Measurements from ENCODE around the gene BHLHE40. TPM values are rescaled to one million over a fixed set of nuclear protein-coding genes. Genes with fewer than 3 reads are reported as not detected.

BHLHE40 gene
- total and polyA plus RNA-seq, 2 of the 13 experiments (the other 11 are each of a cell fraction or from before 2014, with no cell fraction given), result 1.8 to 51.0 TPM

DNA sequence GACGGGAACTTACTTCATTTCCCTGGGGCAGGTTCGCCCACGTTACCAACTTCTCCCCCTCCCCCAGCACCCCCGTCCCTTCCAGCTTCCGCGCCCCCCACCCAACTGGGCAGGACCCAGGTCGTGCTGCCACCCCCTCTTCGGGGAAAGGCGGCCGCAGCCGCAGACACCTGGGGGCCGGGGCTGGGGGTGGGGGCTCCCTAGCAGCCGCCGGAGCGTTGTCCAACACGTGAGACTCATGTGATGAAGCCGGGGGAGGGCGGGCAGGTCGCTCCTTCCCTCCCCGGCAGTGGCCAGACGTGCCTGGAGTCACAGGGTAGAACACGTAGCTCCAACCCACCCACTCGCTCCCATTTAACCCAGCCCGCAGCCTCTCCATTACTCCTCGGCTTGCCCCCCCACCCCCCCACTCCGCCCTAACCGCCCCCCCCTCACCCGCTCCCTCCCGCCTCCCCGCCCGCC, 240 bp upstream of the BHLHE40 start:
- Histone ChIP-seq H3K79me2 (ENCODE audit: insufficient read depth, low read length) (peaks cover 45% of the 10 kb centered on the region), H3K9me3 (ENCODE audit: low read length) (no peaks in the 10 kb centered on the region), H2AFZ (ENCODE audit: low read length) (no peak overlapping the region), H4K20me1 (ENCODE audit: insufficient read depth, low read length) (peaks cover 35% of the 10 kb centered on the region), H3K9ac (ENCODE audit: insufficient read depth, low read depth, low read length) (peak overlapping the region; percentile 89), H3K4me1 (ENCODE audit: insufficient read depth, low read length) (peaks cover 38% of the 10 kb centered on the region), H3K4me2 (ENCODE audit: low read depth, low read length) (peak overlapping the region; percentile 97; the same call in 1 of the 2 replicates), H3K4me3 (replicated peaks in 1 of 3; ENCODE audit: insufficient read depth in 1 of 3, low read depth in 2 of 3, low read length in 3 of 3) (peak overlapping the region; percentile 89 to 99 (median 95); a peak in 5 of 6 replicates), H3K36me3 (replicated peaks in 1 of 2; ENCODE audit: control insufficient read depth in 1 of 2, insufficient read depth in 2 of 2, low read length in 2 of 2) (peaks cover 9 to 26% of the 10 kb centered on the region in 2 experiments), H3K27me3 (ENCODE audit: control insufficient read depth in 1 of 2, insufficient read depth in 2 of 2, low read length in 2 of 2) (no peaks in the 10 kb centered on the region; a peak in 1 of 5 replicates), H3K27ac (ENCODE audit: extremely low read length, insufficient read depth, low read length) (peak overlapping the region; percentile 100)
- ATAC-seq (peak; percentile 65), FAIRE-seq (peak; percentile 18), DNase-seq (ENCODE audit: low spot score) (peak; percentile 92)
- ChIA-PET POLR2A (interaction anchor here (0.6 to 3.8 kb wide), 13 partner anchors 8 to 258 kb away, joined by 3 to 20 read pairs (median 4); no protein-coding TSS in a partner anchor), CTCF (ENCODE audit: low intra/inter-chr PET ratio, low total read pairs) (no interaction called here)
- intact Hi-C loops (cut with micrococcal nuclease; ENCODE audit: unreplicated experiment) (loop anchor here (5.0 kb wide), 1 partner anchor 143 kb away; the partner anchor contains the start of gene ARL8B), in situ Hi-C loops (cut with HindIII; ENCODE audit: extremely low pct_ligation_motif_present, low pct_unique_long_range_greater_than_20kb) (no loop called here)
- 4% methylated on average over 9 of the region's 31 CpGs for WGBS (ENCODE audit: low lambda C conversion rate)
- BruUV-seq (replicated peaks), result no TSS peak
- 0 out of 2 replicates have a peak, but pooled peaks have one; percentile 1 for TF ChIP-seq YEATS4 (CRISPR knock-in tag; IDR thresholded peaks at IDR 0.05; ENCODE audit: borderline replicate concordance)
- TF ChIP-seq, protein P1, sequence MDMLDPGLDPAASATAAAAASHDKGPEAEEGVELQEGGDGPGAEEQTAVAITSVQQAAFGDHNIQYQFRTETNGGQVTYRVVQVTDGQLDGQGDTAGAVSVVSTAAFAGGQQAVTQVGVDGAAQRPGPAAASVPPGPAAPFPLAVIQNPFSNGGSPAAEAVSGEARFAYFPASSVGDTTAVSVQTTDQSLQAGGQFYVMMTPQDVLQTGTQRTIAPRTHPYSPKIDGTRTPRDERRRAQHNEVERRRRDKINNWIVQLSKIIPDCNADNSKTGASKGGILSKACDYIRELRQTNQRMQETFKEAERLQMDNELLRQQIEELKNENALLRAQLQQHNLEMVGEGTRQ (IDR thresholded peaks at IDR 0.05; ENCODE audit: low read depth, low read length), result 0 out of 2 replicates have a peak, but pooled peaks have one; percentile 48
- TF ChIP-seq, protein P1 (CRISPR knock-in tag; IDR thresholded peaks at IDR 0.05; ENCODE audit: borderline replicate concordance), result no peak
- TF ChIP-seq ZNF775 (CRISPR knock-in tag; IDR thresholded peaks at IDR 0.05; ENCODE audit: borderline replicate concordance), result no peak
- 0 out of 2 replicates have a peak, but pooled peaks have one; percentile 13 for TF ChIP-seq POGZ (CRISPR knock-in tag; IDR thresholded peaks at IDR 0.05)
- TF ChIP-seq KDM6A (CRISPR knock-in tag; IDR thresholded peaks at IDR 0.05; ENCODE audit: low read depth), result 0 out of 2 replicates have a peak, but pooled peaks have one; percentile 7
- TF ChIP-seq DBP (CRISPR knock-in tag; IDR thresholded peaks at IDR 0.05; ENCODE audit: not compliant biosample characterization), result no peak
- peak; percentile 96 for TF ChIP-seq BHLHE40 (IDR thresholded peaks at IDR 0.05; ENCODE audit: low read length)
- peak; percentile 45; the same call in 1 of the 2 replicates for TF ChIP-seq RARA (CRISPR knock-in tag; IDR thresholded peaks at IDR 0.05)
- no peak for TF ChIP-seq ZNF264 (CRISPR knock-in tag; IDR thresholded peaks at IDR 0.05)
- no peak for TF ChIP-seq IKZF4 (CRISPR knock-in tag; IDR thresholded peaks at IDR 0.05; ENCODE audit: borderline replicate concordance, low read depth, not compliant biosample characterization)
- TF ChIP-seq TCF7L2 (IDR thresholded peaks at IDR 0.05; ENCODE audit: low read depth, low read length), result no peak
- peak; percentile 75; the same call in 1 of the 2 replicates for TF ChIP-seq SP5 (CRISPR knock-in tag; IDR thresholded peaks at IDR 0.05; ENCODE audit: borderline replicate concordance, low read depth)
- TF ChIP-seq, protein P2, sequence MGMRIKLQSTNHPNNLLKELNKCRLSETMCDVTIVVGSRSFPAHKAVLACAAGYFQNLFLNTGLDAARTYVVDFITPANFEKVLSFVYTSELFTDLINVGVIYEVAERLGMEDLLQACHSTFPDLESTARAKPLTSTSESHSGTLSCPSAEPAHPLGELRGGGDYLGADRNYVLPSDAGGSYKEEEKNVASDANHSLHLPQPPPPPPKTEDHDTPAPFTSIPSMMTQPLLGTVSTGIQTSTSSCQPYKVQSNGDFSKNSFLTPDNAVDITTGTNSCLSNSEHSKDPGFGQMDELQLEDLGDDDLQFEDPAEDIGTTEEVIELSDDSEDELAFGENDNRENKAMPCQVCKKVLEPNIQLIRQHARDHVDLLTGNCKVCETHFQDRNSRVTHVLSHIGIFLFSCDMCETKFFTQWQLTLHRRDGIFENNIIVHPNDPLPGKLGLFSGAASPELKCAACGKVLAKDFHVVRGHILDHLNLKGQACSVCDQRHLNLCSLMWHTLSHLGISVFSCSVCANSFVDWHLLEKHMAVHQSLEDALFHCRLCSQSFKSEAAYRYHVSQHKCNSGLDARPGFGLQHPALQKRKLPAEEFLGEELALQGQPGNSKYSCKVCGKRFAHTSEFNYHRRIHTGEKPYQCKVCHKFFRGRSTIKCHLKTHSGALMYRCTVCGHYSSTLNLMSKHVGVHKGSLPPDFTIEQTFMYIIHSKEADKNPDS (CRISPR knock-in tag; IDR thresholded peaks at IDR 0.05), result 0 out of 2 replicates have a peak, but pooled peaks have one; percentile 3
- TF ChIP-seq ZBTB2 (CRISPR knock-in tag; IDR thresholded peaks at IDR 0.05; ENCODE audit: low read depth), result no peak
- TF ChIP-seq RNF2 (conservative IDR thresholded peaks at IDR 0.05; ENCODE audit: low read depth), result no peak
- peak; percentile 10; the same call in 1 of the 2 replicates for TF ChIP-seq TFAP4 (IDR thresholded peaks at IDR 0.05; ENCODE audit: borderline replicate concordance, low read depth)
